Measurements from ENCODE around the gene MPDU1.

The MPDU1 gene

GRCh38 chr17:7556627-7557026 lies 27.0 kb upstream of the MPDU1 start:
- Histone ChIP-seq H4K20me1 (ENCODE audit: insufficient read depth, low read length) (no peaks in the 10 kb centered on the region), H3K9ac (ENCODE audit: low read depth, low read length) (no peak overlapping the region), H3K36me3 (ENCODE audit: insufficient read depth, low read length) (no peaks in the 10 kb centered on the region), H3K79me2 (ENCODE audit: insufficient read depth, low read length) (peaks cover 11% of the 10 kb centered on the region; the same call in 1 of the 2 replicates), H3K27ac (ENCODE audit: low read length) (no peak overlapping the region), H3K27me3 (ENCODE audit: insufficient read depth, low read length, poor library complexity) (no peaks in the 10 kb centered on the region), H3K4me3 (ENCODE audit: low read depth in 1 of 2, low read length in 2 of 2) (no peak overlapping the region), H2AFZ (ENCODE audit: low read depth, low read length) (no peak overlapping the region), H3K4me2 (ENCODE audit: insufficient read depth, low read length) (no peak overlapping the region), H3K9me3 (ENCODE audit: insufficient read depth, low read length, severe bottlenecking) (no peaks in the 10 kb centered on the region), H3K4me1 (ENCODE audit: insufficient read depth, low read length) (peaks cover 44% of the 10 kb centered on the region)
- ATAC-seq (ENCODE audit: insufficient read depth, low read depth) (no peak), DNase-seq (no peak)
- no peak for TF ChIP-seq EZH2 (IDR thresholded peaks at IDR 0.05; ENCODE audit: borderline replicate concordance, low read depth, low read length, severe bottlenecking)
- TF ChIP-seq CTCF (IDR thresholded peaks at IDR 0.05; ENCODE audit: borderline replicate concordance, extremely low read depth, low read length, poor library complexity, severe bottlenecking) = no peak

GRCh38 chr17:7557147-7557764 lies 26.4 kb upstream of the MPDU1 start:
- Histone ChIP-seq H3K27ac (ENCODE audit: low read length) (no peak overlapping the region), H2AFZ (ENCODE audit: low read depth, low read length) (no peak overlapping the region), H3K4me3 (ENCODE audit: low read depth in 1 of 2, low read length in 2 of 2) (no peak overlapping the region), H3K27me3 (ENCODE audit: insufficient read depth, low read length, poor library complexity) (no peaks in the 10 kb centered on the region), H4K20me1 (ENCODE audit: insufficient read depth, low read length) (no peaks in the 10 kb centered on the region), H3K4me2 (ENCODE audit: insufficient read depth, low read length) (no peak overlapping the region), H3K4me1 (ENCODE audit: insufficient read depth, low read length) (peaks cover 38% of the 10 kb centered on the region), H3K79me2 (ENCODE audit: insufficient read depth, low read length) (peaks cover 16% of the 10 kb centered on the region), H3K36me3 (ENCODE audit: insufficient read depth, low read length) (no peaks in the 10 kb centered on the region), H3K9ac (ENCODE audit: low read depth, low read length) (no peak overlapping the region), H3K9me3 (ENCODE audit: insufficient read depth, low read length, severe bottlenecking) (no peaks in the 10 kb centered on the region)
- DNase-seq = no peak
- no peak for ATAC-seq (ENCODE audit: insufficient read depth, low read depth)
- no peak for TF ChIP-seq CTCF (IDR thresholded peaks at IDR 0.05; ENCODE audit: borderline replicate concordance, extremely low read depth, low read length, poor library complexity, severe bottlenecking)
- no peak for TF ChIP-seq EZH2 (IDR thresholded peaks at IDR 0.05; ENCODE audit: borderline replicate concordance, low read depth, low read length, severe bottlenecking)

GRCh38 chr17:7557775-7558543 lies 25.7 kb upstream of the MPDU1 start:
- ATAC-seq (ENCODE audit: insufficient read depth, low read depth) = no peak
- H3K4me1 ChIP-seq (ENCODE audit: insufficient read depth, low read length) = peaks cover 37% of the 10 kb centered on the region
- H4K20me1 ChIP-seq (ENCODE audit: insufficient read depth, low read length) = peaks cover 1% of the 10 kb centered on the region; the same call in 1 of the 2 replicates
- TF ChIP-seq CTCF (IDR thresholded peaks at IDR 0.05; ENCODE audit: borderline replicate concordance, extremely low read depth, low read length, poor library complexity, severe bottlenecking) = no peak
- no peak for TF ChIP-seq EZH2 (IDR thresholded peaks at IDR 0.05; ENCODE audit: borderline replicate concordance, low read depth, low read length, severe bottlenecking)
- H3K4me2 ChIP-seq (ENCODE audit: insufficient read depth, low read length) = no peak overlapping the region
- H3K9ac ChIP-seq (ENCODE audit: low read depth, low read length) = no peak overlapping the region
- no peak overlapping the region for H3K4me3 ChIP-seq (ENCODE audit: low read depth in 1 of 2, low read length in 2 of 2)
- peaks cover 23% of the 10 kb centered on the region for H3K79me2 ChIP-seq (ENCODE audit: insufficient read depth, low read length)
- DNase-seq = no peak
- H3K36me3 ChIP-seq (ENCODE audit: insufficient read depth, low read length) = peaks cover 4% of the 10 kb centered on the region
- H3K9me3 ChIP-seq (ENCODE audit: insufficient read depth, low read length, severe bottlenecking) = no peaks in the 10 kb centered on the region
- H3K27me3 ChIP-seq (ENCODE audit: insufficient read depth, low read length, poor library complexity) = no peaks in the 10 kb centered on the region
- no peak overlapping the region for H2AFZ ChIP-seq (ENCODE audit: low read depth, low read length)
- H3K27ac ChIP-seq (ENCODE audit: low read length) = no peak overlapping the region

Data from DND-41 (cell line).